HepG2 (cell line): ENCODE results near the gene DOCK11. TPM values are rescaled to one million over a fixed set of nuclear protein-coding genes. Genes with fewer than 3 reads are reported as not detected.

ENCODE experiments used
- ATAC-seq: fragments of 200-7000 bp; cut with Tn5 transposase; 3 replicates; pipeline ENCODE4 v1.9.1; 2020; ENCODE audit warnings: mild to moderate bottlenecking, moderate library complexity
- BruUV-seq: library from RNA; stranded (reverse); fragments of 400-500 nt; replicated peaks from 2 replicates; lab custom pipeline; 2021; lab: Mats Ljungman, UMichigan
- CTCF ChIA-PET: fragments of 300-600 bp; formaldehyde crosslinking; extraction: SDS; loops from one replicate; lab custom pipeline; 2021; ENCODE audit warnings: low total read pairs, inconsistent platforms, low intra/inter-chr PET ratio; lab: Yijun Ruan, JAX
- POLR2A ChIA-PET: fragments of 350-600 bp; sonication (Branson Sonifier 250); formaldehyde crosslinking; loops from one replicate; lab custom pipeline; 2020; ENCODE audit warnings: antibody characterized with exemption, inconsistent platforms; lab: Yijun Ruan, JAX
- DNase-seq: peaks from one replicate; pipeline ENCODE4 v3.0.0-alpha.2; 2015; ENCODE audit warnings: low spot score
- FAIRE-seq: peaks from 3 replicates; lab custom pipeline; 2011; peaks lifted over from hg19 to GRCh38; lab: Jason Lieb, UNC
- H2AFZ ChIP-seq: one replicate; pipeline ENCODE4 v1.6.1; 2011; ENCODE audit warnings: low read length, inconsistent platforms
- H3K27ac ChIP-seq: fragments of 300-600 bp; 3 replicates; pipeline ENCODE4 v1.8.0; 2011; ENCODE audit warnings: mixed run types, mild to moderate bottlenecking, mixed read lengths, low read length, inconsistent platforms; ENCODE audit not compliant: insufficient read depth; ENCODE audit errors: extremely low read length
- H3K27me3 ChIP-seq, 2 experiments: fragments of 200-600 bp in 1 of 2; 2 replicates in 1 of 2; 3 replicates in 1 of 2; pipeline versions ENCODE4 v1.6.0 to v1.8.0; 2011; ENCODE audit warnings: low read length in 2 of 2, mild to moderate bottlenecking in 2 of 2, moderate library complexity in 2 of 2, inconsistent platforms in 1 of 2; ENCODE audit not compliant: insufficient read depth in 2 of 2, control insufficient read depth in 1 of 2
- H3K36me3 ChIP-seq, 2 experiments: fragments of 200-600 bp in 1 of 2; replicated peaks in 1 of 2; 2 replicates in 1 of 2; 3 replicates in 1 of 2; pipeline versions ENCODE4 v1.5.1 to v1.8.0; 2011; ENCODE audit warnings: low read length in 2 of 2, inconsistent platforms in 1 of 2; ENCODE audit not compliant: insufficient read depth in 2 of 2, control insufficient read depth in 1 of 2
- H3K4me1 ChIP-seq: 2 replicates; pipeline ENCODE4 v1.5.1; 2012; ENCODE audit warnings: low read length, inconsistent platforms; ENCODE audit not compliant: insufficient read depth
- H3K4me2 ChIP-seq: 2 replicates; pipeline ENCODE4 v1.6.0; 2011; ENCODE audit warnings: low read depth, low read length, inconsistent platforms
- H3K4me3 ChIP-seq, 3 experiments: fragments of 200-600 bp in 1 of 3; sonication (generic), shearing (Covaris generic) in 1 of 3; replicated peaks in 1 of 3; 2 replicates each; pipeline ENCODE4 v1.5.1; 2011 to 2016; ENCODE audit warnings: low read length in 3 of 3, inconsistent platforms in 2 of 3, low read depth in 2 of 3, mild to moderate bottlenecking in 2 of 3, control low read depth in 1 of 3, mixed read lengths in 1 of 3; ENCODE audit not compliant: insufficient read depth in 1 of 3
- H3K79me2 ChIP-seq: one replicate; pipeline ENCODE4 v1.6.1; 2011; ENCODE audit warnings: low read length, inconsistent platforms; ENCODE audit not compliant: insufficient read depth
- H3K9ac ChIP-seq: 2 replicates; pipeline ENCODE4 v1.6.0; 2011; ENCODE audit warnings: mild to moderate bottlenecking, low read depth, low read length, inconsistent platforms; ENCODE audit not compliant: insufficient read depth
- H3K9me3 ChIP-seq: 2 replicates; pipeline ENCODE4 v1.5.1; 2012; ENCODE audit warnings: mild to moderate bottlenecking, low read length
- H4K20me1 ChIP-seq: 2 replicates; pipeline ENCODE4 v1.6.0; 2011; ENCODE audit warnings: inconsistent platforms, mild to moderate bottlenecking, low read length, moderate library complexity; ENCODE audit not compliant: insufficient read depth
- AKNA ChIP-seq: sonication (generic); formaldehyde crosslinking; IDR thresholded peaks from 2 replicates; pipeline ENCODE4 v1.4.0; 2020; ENCODE audit warnings: missing genetic modification reagents, borderline replicate concordance
- HMGXB3 ChIP-seq: sonication (generic); formaldehyde crosslinking; IDR thresholded peaks from 2 replicates; pipeline ENCODE4 v1.4.0; 2020; ENCODE audit warnings: missing genetic modification reagents, borderline replicate concordance
- ZNF234 ChIP-seq: sonication (generic); formaldehyde crosslinking; conservative IDR thresholded peaks from 2 replicates; pipeline ENCODE4 v1.5.1; 2020; ENCODE audit warnings: mild to moderate bottlenecking, missing genetic modification reagents
- ZNF460 ChIP-seq: sonication (generic); formaldehyde crosslinking; IDR thresholded peaks from 2 replicates; pipeline ENCODE4 v1.5.1; 2020; ENCODE audit warnings: missing genetic modification reagents, mild to moderate bottlenecking, borderline replicate concordance
- WGBS: methylation state at CpG from one replicate; pipeline ENCODE4 v1.1.6; 2017; ENCODE audit warnings: low lambda C conversion rate; 5-methylcytosine and 5-hydroxymethylcytosine counted together
- in situ Hi-C: cut with HindIII; loops from 2 replicates; pipeline ENCODE4 v1.10.0; 2017; ENCODE audit warnings: low pct_unique_long_range_greater_than_20kb; ENCODE audit not compliant: extremely low pct_ligation_motif_present
- intact Hi-C: fragments of 100-400 bp; cut with micrococcal nuclease; formaldehyde crosslinking; loops from one replicate; pipeline ENCODE4 v1.10.0; 2022; ENCODE audit not compliant: unreplicated experiment
- polyA plus RNA-seq, 8 experiments: library from polyadenylated mRNA; depleted of rRNA in 3 of 8; stranded (reverse) in 7 of 8; unstranded in 1 of 8; fragments of >200 nt; fragmentation: Illumina TruSeq in 4 of 8; extraction: Trizol in 4 of 8; gene quantifications; 2 replicates each; pipeline versions ENCODE4 v1.2.1 to v1.2.3, GENCODE V29; 2011 to 2016; ENCODE audit warnings: low read depth in 4 of 8, missing spikeins in 1 of 8, mixed read lengths in 1 of 8; ENCODE audit not compliant: insufficient read depth in 1 of 8
- total RNA-seq, 5 experiments: library from RNA; depleted of rRNA; stranded (reverse); fragments of >200 nt; fragmentation: Illumina TruSeq; extraction: Trizol; gene quantifications; 2 replicates each; pipeline ENCODE4 v1.2.3, GENCODE V29; 2016; ENCODE audit warnings: low read depth in 1 of 5

The DOCK11 gene
- total and polyA plus RNA-seq, 2 of the 13 experiments (the other 11 are each of a cell fraction or from before 2014, with no cell fraction given): 0.02 to 0.12 TPM

GRCh38 chrX:118612290-118612689 is 116.7 kb downstream of the DOCK11 start:
- Histone ChIP-seq H3K4me2 (no peak overlapping the region), H4K20me1 (no peaks in the 10 kb centered on the region), H3K4me3 (no peak overlapping the region), H3K9ac (no peak overlapping the region), H2AFZ (no peak overlapping the region), H3K4me1 (no peaks in the 10 kb centered on the region), H3K36me3 (no peaks in the 10 kb centered on the region), H3K9me3 (no peaks in the 10 kb centered on the region), H3K27ac (no peak overlapping the region), H3K27me3 (no peaks in the 10 kb centered on the region), H3K79me2 (no peaks in the 10 kb centered on the region)
- FAIRE-seq (no peak), DNase-seq (no peak), ATAC-seq (no peak)
- ChIA-PET POLR2A (no interaction called here), CTCF (no interaction called here)
- in situ Hi-C loops: no loop called here
- intact Hi-C loops: no loop called here
- BruUV-seq: no TSS peak
- 17% methylated on average over 2 of the region's 2 CpGs for WGBS
- TF ChIP-seq AKNA (CRISPR knock-in tag): no peak
- no peak for TF ChIP-seq ZNF460 (CRISPR knock-in tag)
- no peak for TF ChIP-seq HMGXB3 (CRISPR knock-in tag)
- TF ChIP-seq ZNF234: no peak
